CD14-positive monocyte (primary cell): ENCODE results near the gene INIP. TPM values are rescaled to one million over a fixed set of nuclear protein-coding genes. Genes with fewer than 3 reads are reported as not detected.
A peak's percentile ranks its signal among the peaks of the same experiment; 100 is the strongest.

ENCODE experiments used
- DNase-seq, 3 donors: peaks; one replicate each; pipeline ENCODE4 v3.0.0-alpha.2; 2011 to 2022
- H2AFZ ChIP-seq: 2 replicates; pipeline ENCODE4 v1.6.0; 2012; ENCODE audit warnings: mild to moderate bottlenecking, low read depth, low read length, inconsistent platforms; ENCODE audit not compliant: insufficient read depth, poor library complexity, severe bottlenecking
- H3K27ac ChIP-seq, 2 donors: 1 replicate in 1 of 2; 2 replicates in 1 of 2; pipeline ENCODE4 v1.5.1; 2012 to 2013; ENCODE audit warnings: low read length in 2 of 2, control low read depth in 1 of 2, inconsistent platforms in 1 of 2, low read depth in 1 of 2, mild to moderate bottlenecking in 1 of 2
- H3K27me3 ChIP-seq, 2 donors: one replicate each; pipeline versions ENCODE4 v1.6.0 to v1.6.1; 2011 to 2013; ENCODE audit warnings: low read length in 2 of 2; ENCODE audit not compliant: control insufficient read depth in 2 of 2, insufficient read depth in 2 of 2
- H3K36me3 ChIP-seq, 2 donors: replicated peaks in 1 of 2; 1 replicate in 1 of 2; 2 replicates in 1 of 2; pipeline versions ENCODE4 v1.5.1 to v1.6.1; 2012 to 2013; ENCODE audit warnings: low read length in 2 of 2, control low read depth in 1 of 2, inconsistent platforms in 1 of 2, mild to moderate bottlenecking in 1 of 2; ENCODE audit not compliant: insufficient read depth in 2 of 2, control insufficient read depth in 1 of 2
- H3K4me1 ChIP-seq, 2 donors: 1 replicate in 1 of 2; 2 replicates in 1 of 2; pipeline versions ENCODE4 v1.5.1 to v1.6.1; 2012 to 2013; ENCODE audit warnings: low read length in 2 of 2, control low read depth in 1 of 2, inconsistent platforms in 1 of 2, mild to moderate bottlenecking in 1 of 2, moderate library complexity in 1 of 2; ENCODE audit not compliant: insufficient read depth in 2 of 2, control insufficient read depth in 1 of 2
- H3K4me2 ChIP-seq: replicated peaks from 2 replicates; pipeline ENCODE3; 2012; ENCODE audit warnings: low read length, moderate library complexity, mild to moderate bottlenecking; ENCODE audit not compliant: poor library complexity, severe bottlenecking; ENCODE audit errors: extremely low read depth
- H3K4me3 ChIP-seq, 3 experiments: fragments of 200-600 bp in 1 of 3; sonication (generic) in 1 of 3; replicated peaks in 1 of 3; 1 replicate in 2 of 3; 2 replicates in 1 of 3; pipeline ENCODE4 v1.5.1; 2011 to 2013; ENCODE audit warnings: low read length in 3 of 3, mild to moderate bottlenecking in 3 of 3, control low read depth in 2 of 3, low read depth in 2 of 3, inconsistent platforms in 1 of 3, moderate library complexity in 1 of 3
- H3K79me2 ChIP-seq: 2 replicates; pipeline ENCODE4 v1.6.0; 2012; ENCODE audit warnings: mild to moderate bottlenecking, control low read depth, inconsistent platforms, low read length, moderate library complexity; ENCODE audit not compliant: insufficient read depth
- H3K9ac ChIP-seq: 2 replicates; pipeline ENCODE4 v1.6.0; 2017; ENCODE audit warnings: low read length, mild to moderate bottlenecking; ENCODE audit not compliant: insufficient read depth, poor library complexity, severe bottlenecking
- H3K9me3 ChIP-seq, 2 donors: replicated peaks in 1 of 2; 1 replicate in 1 of 2; 2 replicates in 1 of 2; pipeline versions ENCODE4 v1.5.1 to v1.6.1; 2012 to 2013; ENCODE audit warnings: low read length in 2 of 2, control low read depth in 1 of 2; ENCODE audit not compliant: control insufficient read depth in 1 of 2, insufficient read depth in 1 of 2
- H4K20me1 ChIP-seq: 2 replicates; pipeline ENCODE4 v1.6.0; 2012; ENCODE audit warnings: mild to moderate bottlenecking, low read length, control low read depth, moderate library complexity; ENCODE audit not compliant: insufficient read depth
- H3K27ac Mint-ChIP-seq, 7 donors: one replicate each; pipeline ENCODE4 v1.8.0; 2020; ENCODE audit warnings: mild to moderate bottlenecking in 7 of 7, mixed read lengths in 7 of 7, moderate library complexity in 6 of 7, inconsistent platforms in 2 of 7
- H3K27me3 Mint-ChIP-seq, 3 donors: one replicate each; pipeline ENCODE4 v1.8.0; 2021 to 2022; ENCODE audit warnings: low read depth in 3 of 3, mild to moderate bottlenecking in 3 of 3, mixed read lengths in 3 of 3, moderate library complexity in 3 of 3, inconsistent platforms in 1 of 3
- H3K36me3 Mint-ChIP-seq, 2 donors: one replicate each; pipeline ENCODE4 v1.8.0; 2020; ENCODE audit warnings: mixed read lengths in 2 of 2, inconsistent platforms in 1 of 2, mild to moderate bottlenecking in 1 of 2
- H3K4me1 Mint-ChIP-seq: one replicate; pipeline ENCODE4 v1.8.0; 2020; ENCODE audit warnings: mild to moderate bottlenecking, mixed read lengths
- H3K4me3 Mint-ChIP-seq, 2 donors: one replicate each; pipeline ENCODE4 v1.8.0; 2020; ENCODE audit warnings: mild to moderate bottlenecking in 2 of 2, mixed read lengths in 2 of 2, moderate library complexity in 1 of 2
- H3K9me3 Mint-ChIP-seq, 7 donors: one replicate each; pipeline ENCODE4 v1.8.0; 2020 to 2022; ENCODE audit warnings: mixed read lengths in 7 of 7, mild to moderate bottlenecking in 6 of 7, moderate library complexity in 6 of 7, inconsistent platforms in 2 of 7
- WGBS: methylation state at CpG from one replicate; pipeline ENCODE4 v1.1.5; 2013; ENCODE audit warnings: missing lambda C conversion rate; ENCODE audit not compliant: insufficient coverage; 5-methylcytosine and 5-hydroxymethylcytosine counted together
- intact Hi-C, 2 donors: fragments of 100-400 bp; cut with micrococcal nuclease; formaldehyde crosslinking; loops; one replicate each; pipeline versions ENCODE4 v1.15.0 to v1.15.1; 2023
- polyA plus RNA-seq, 3 donors: library from polyadenylated mRNA; depleted of rRNA in 1 of 3; unstranded in 2 of 3; stranded (reverse) in 1 of 3; fragments of 300-500 nt in 2 of 3; fragments of >200 nt in 1 of 3; fragmentation: Illumina TruSeq in 2 of 3; gene quantifications; 1 replicate in 2 of 3; 2 replicates in 1 of 3; pipeline ENCODE4 v1.2.3, GENCODE V29; 2012 to 2021
- TF ChIP-seq, protein P1 (sequence below): fragments of 200-600 bp; IDR thresholded peaks from one replicate; pipeline ENCODE4 v1.8.0; 2022; ENCODE audit warnings: antibody characterized with exemption, mild to moderate bottlenecking

INIP gene
- polyA plus RNA-seq, 3 donors, result 10.7 to 53.0 (median 49.0) TPM

DNA sequence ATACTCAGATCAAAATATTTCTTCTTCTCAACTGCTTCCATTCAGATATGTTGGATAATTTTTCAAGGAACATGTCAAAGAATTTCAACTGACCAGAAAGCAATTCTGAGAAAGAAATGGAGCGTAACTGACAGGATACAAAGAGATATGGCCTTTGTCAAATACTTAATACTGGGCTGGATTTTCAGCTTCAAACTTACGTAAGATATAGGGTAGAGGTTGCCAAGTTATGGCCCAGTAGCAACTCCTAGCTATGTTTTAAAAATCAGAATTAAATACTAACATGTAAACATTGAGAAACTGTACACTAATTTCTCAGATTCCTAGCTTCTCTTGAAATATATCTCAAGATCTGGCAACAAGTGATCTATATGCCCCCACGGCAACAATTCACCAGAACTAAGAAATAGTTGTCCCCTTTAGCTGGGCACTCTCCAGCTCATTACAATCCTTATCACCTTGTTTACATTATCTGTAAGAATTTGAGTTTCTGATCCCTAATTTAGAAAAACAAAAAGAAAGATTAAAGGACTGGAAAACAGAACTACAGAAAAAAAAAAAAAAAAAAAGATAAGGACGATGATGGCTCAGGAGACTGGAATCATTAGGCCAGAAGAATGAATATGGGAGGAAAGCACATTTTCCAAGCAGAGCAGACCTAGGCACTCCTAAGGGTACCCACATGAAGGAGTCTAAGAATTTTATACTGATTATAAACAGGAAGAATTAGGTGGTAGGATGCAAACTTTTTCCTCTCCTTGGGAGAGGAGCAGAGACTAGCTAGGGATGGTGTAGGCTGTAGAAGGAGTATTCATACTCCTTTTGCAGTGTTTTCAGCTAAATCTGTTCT is 23.0 kb downstream of the INIP start:
- Histone ChIP-seq H3K9me3 (no peaks in the 10 kb centered on the region), H3K27me3 (no peaks in the 10 kb centered on the region), H4K20me1 (peaks cover 24% of the 10 kb centered on the region), H3K9ac (no peak overlapping the region), H3K79me2 (peaks cover 16% of the 10 kb centered on the region), H3K36me3 (peaks cover 69 to 96% of the 10 kb centered on the region in 2 donors), H3K27ac (peak overlapping the region in 1 of 2 donors; percentile 66), H3K4me2 (no peak overlapping the region), H3K4me3 (no peak overlapping the region), H2AFZ (no peak overlapping the region), H3K4me1 (no peaks in the 10 kb centered on the region)
- H3K27me3 Mint-ChIP-seq, result no peaks in the 10 kb centered on the region
- peak overlapping the region in 2 of 7 donors; percentile 45 to 50 for H3K27ac Mint-ChIP-seq
- peaks cover 11% of the 10 kb centered on the region for H3K4me1 Mint-ChIP-seq
- no peak for DNase-seq
- WGBS, result 100% methylated on average over 1 of the region's 4 CpGs
- TF ChIP-seq, protein P1, sequence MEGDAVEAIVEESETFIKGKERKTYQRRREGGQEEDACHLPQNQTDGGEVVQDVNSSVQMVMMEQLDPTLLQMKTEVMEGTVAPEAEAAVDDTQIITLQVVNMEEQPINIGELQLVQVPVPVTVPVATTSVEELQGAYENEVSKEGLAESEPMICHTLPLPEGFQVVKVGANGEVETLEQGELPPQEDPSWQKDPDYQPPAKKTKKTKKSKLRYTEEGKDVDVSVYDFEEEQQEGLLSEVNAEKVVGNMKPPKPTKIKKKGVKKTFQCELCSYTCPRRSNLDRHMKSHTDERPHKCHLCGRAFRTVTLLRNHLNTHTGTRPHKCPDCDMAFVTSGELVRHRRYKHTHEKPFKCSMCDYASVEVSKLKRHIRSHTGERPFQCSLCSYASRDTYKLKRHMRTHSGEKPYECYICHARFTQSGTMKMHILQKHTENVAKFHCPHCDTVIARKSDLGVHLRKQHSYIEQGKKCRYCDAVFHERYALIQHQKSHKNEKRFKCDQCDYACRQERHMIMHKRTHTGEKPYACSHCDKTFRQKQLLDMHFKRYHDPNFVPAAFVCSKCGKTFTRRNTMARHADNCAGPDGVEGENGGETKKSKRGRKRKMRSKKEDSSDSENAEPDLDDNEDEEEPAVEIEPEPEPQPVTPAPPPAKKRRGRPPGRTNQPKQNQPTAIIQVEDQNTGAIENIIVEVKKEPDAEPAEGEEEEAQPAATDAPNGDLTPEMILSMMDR, result no peak
- peaks cover 67 to 83% of the 10 kb centered on the region in 2 donors for H3K36me3 Mint-ChIP-seq
- no peaks in the 10 kb centered on the region for H3K9me3 Mint-ChIP-seq
- intact Hi-C loops, result no loop called here
- H3K4me3 Mint-ChIP-seq, result no peak overlapping the region

GRCh38 chr9:112689161-112689740 is 28.7 kb downstream of the INIP start:
- H3K36me3 Mint-ChIP-seq, result peaks cover 78 to 88% of the 10 kb centered on the region in 2 donors
- no peak overlapping the region for H2AFZ ChIP-seq
- no peaks in the 10 kb centered on the region for H3K4me1 ChIP-seq
- WGBS, result 100% methylated on average over 1 of the region's 6 CpGs
- H3K4me3 Mint-ChIP-seq, result no peak overlapping the region
- H3K9ac ChIP-seq, result no peak overlapping the region
- no peaks in the 10 kb centered on the region for H4K20me1 ChIP-seq
- no peaks in the 10 kb centered on the region for H3K9me3 Mint-ChIP-seq
- no peaks in the 10 kb centered on the region for H3K27me3 ChIP-seq
- no peak overlapping the region for H3K4me3 ChIP-seq
- H3K4me1 Mint-ChIP-seq, result no peaks in the 10 kb centered on the region
- H3K27ac ChIP-seq, result no peak overlapping the region
- H3K4me2 ChIP-seq, result no peak overlapping the region
- H3K27ac Mint-ChIP-seq, result peak overlapping the region in 1 of 7 donors; percentile 30
- H3K9me3 ChIP-seq, result no peaks in the 10 kb centered on the region
- no peak for DNase-seq
- intact Hi-C loops, result no loop called here
- H3K79me2 ChIP-seq, result no peaks in the 10 kb centered on the region
- TF ChIP-seq, protein P1, result no peak
- H3K36me3 ChIP-seq, result peaks cover 60 to 96% of the 10 kb centered on the region in 2 donors
- H3K27me3 Mint-ChIP-seq, result no peaks in the 10 kb centered on the region
